ENCODE results near the gene BRIP1.

GRCh38 chr17:61714300-61714699 lies 149.0 kb downstream of the BRIP1 start:
- TF ChIP-seq CTCF (IDR thresholded peaks at IDR 0.05; ENCODE audit: low read depth, low read length) = no peak
- TF ChIP-seq POLR2A (IDR thresholded peaks at IDR 0.05; ENCODE audit: extremely low read depth, insufficient read length) = no peak
- TF ChIP-seq MAX (IDR thresholded peaks at IDR 0.05; ENCODE audit: low read depth, low read length) = no peak

Data from NB4 (cell line).